Psoas muscle (tissue), 8 donors: ENCODE data around the gene THBS2. TPM values are rescaled to one million over a fixed set of nuclear protein-coding genes. Genes with fewer than 3 reads are reported as not detected.

Experiments used
- ATAC-seq, 4 donors: fragments of 200-7000 bp; cut with Tn5 transposase; one replicate each; pipeline ENCODE4 v1.9.1; 2020; ENCODE audit warnings: moderate library complexity in 3 of 4, mild to moderate bottlenecking in 2 of 4
- DNase-seq, 2 donors: peaks; one replicate each; pipeline ENCODE4 v3.0.0-alpha.2; 2020
- H3K27ac ChIP-seq: fragments of 200-600 bp; one replicate; pipeline ENCODE4 v1.8.0; 2022
- H3K27me3 ChIP-seq, 3 donors: fragments of 200-600 bp in 1 of 3; one replicate each; pipeline versions ENCODE4 v1.6.1 to v1.8.0; 2013 to 2022; ENCODE audit warnings: low read length in 2 of 3, mild to moderate bottlenecking in 2 of 3, moderate library complexity in 1 of 3; ENCODE audit not compliant: insufficient read depth in 3 of 3
- H3K36me3 ChIP-seq, 2 donors: fragments of 200-600 bp in 1 of 2; one replicate each; pipeline versions ENCODE4 v1.6.1 to v1.8.0; 2013 to 2022; ENCODE audit warnings: low read depth in 1 of 2, mild to moderate bottlenecking in 1 of 2, moderate library complexity in 1 of 2; ENCODE audit not compliant: insufficient read depth in 1 of 2
- H3K4me1 ChIP-seq: fragments of 200-600 bp; one replicate; pipeline ENCODE4 v1.8.0; 2022
- H3K4me3 ChIP-seq: fragments of 200-600 bp; one replicate; pipeline ENCODE4 v1.8.0; 2022; ENCODE audit warnings: mild to moderate bottlenecking
- H3K9me3 ChIP-seq: fragments of 200-600 bp; one replicate; pipeline ENCODE4 v1.8.0; 2022
- WGBS, 3 donors: extraction: QIAGEN DNeasy Blood & Tissue Kit; methylation state at CpG; one replicate each; pipeline versions ENCODE4 v1.1.6 to v1.1.7; 2013; 5-methylcytosine and 5-hydroxymethylcytosine counted together
- intact Hi-C, 2 donors: fragments of 100-400 bp; cut with DNase I; formaldehyde crosslinking; loops; one replicate each; pipeline versions ENCODE4 v1.11.0 to v1.14.2; 2022
- polyA plus RNA-seq, 3 donors: library from polyadenylated mRNA; stranded (reverse); fragments of 200-250 nt; gene quantifications; one replicate each; pipeline ENCODE4 v1.2.3, GENCODE V29; 2013
- total RNA-seq, 4 donors: library from RNA; stranded (reverse); fragmentation: NEBNext Ultra II Directional in 2 of 4; extraction: Animal tissue kit (Norgen Biotek cat#: 25700) in 2 of 4; gene quantifications; one replicate each; pipeline versions ENCODE4 v1.2.1 to v1.2.4, GENCODE V29; 2021 to 2023
- TF ChIP-seq, protein P1 (sequence below): fragments of 200-600 bp; IDR thresholded peaks from one replicate; pipeline ENCODE4 v1.8.0; 2022; ENCODE audit warnings: antibody characterized with exemption
- donor health status: healthy with polysubstance abuse.
- donor health status: DM: no; HTN: no; CAD: no; lungs with moderate emphysema.
- donor health status: Bipolar disorder and iron deficiency.
- donor health status: healthy.
- donor health status: DM: yes; HTN: yes; CAD: no.
- donor health status: DM: no; HTN: no; CAD: no.
- donor health status: DM: no; HTN: no; CAD: no.
- donor health status: DM: yes; HTN: yes; CAD: no.

THBS2 gene
- total and polyA plus RNA-seq, 7 donors = 0.49 to 9.4 (median 1.6) TPM

DNA sequence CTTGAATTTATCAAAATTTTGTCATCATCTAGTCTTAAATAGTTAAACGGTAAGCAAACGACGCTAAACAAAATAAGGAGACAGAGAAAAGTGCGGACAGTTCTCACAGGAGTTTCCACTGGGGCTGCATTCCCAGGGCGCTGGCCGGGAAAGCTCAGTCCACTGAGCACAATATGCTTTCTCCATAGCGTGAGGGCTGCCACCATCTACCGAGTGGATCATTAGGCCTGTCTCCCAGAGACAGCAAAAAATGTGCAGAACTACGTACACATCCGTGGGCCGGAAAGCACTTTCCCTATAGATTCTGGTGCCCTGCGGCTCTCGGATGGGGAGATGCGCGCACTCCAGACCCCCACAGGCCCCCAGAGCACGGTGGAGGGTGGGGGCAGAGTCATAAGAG lies 84.9 kb downstream of the THBS2 start:
- H3K4me1 ChIP-seq = no peaks in the 10 kb centered on the region
- ATAC-seq (no peak), DNase-seq (no peak)
- WGBS, 3 donors = 86 to 88% (median 87%) methylated on average over 16 of the region's 16 CpGs
- H3K27me3 ChIP-seq = no peaks in the 10 kb centered on the region
- TF ChIP-seq, protein P1, sequence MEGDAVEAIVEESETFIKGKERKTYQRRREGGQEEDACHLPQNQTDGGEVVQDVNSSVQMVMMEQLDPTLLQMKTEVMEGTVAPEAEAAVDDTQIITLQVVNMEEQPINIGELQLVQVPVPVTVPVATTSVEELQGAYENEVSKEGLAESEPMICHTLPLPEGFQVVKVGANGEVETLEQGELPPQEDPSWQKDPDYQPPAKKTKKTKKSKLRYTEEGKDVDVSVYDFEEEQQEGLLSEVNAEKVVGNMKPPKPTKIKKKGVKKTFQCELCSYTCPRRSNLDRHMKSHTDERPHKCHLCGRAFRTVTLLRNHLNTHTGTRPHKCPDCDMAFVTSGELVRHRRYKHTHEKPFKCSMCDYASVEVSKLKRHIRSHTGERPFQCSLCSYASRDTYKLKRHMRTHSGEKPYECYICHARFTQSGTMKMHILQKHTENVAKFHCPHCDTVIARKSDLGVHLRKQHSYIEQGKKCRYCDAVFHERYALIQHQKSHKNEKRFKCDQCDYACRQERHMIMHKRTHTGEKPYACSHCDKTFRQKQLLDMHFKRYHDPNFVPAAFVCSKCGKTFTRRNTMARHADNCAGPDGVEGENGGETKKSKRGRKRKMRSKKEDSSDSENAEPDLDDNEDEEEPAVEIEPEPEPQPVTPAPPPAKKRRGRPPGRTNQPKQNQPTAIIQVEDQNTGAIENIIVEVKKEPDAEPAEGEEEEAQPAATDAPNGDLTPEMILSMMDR = no peak
- no peaks in the 10 kb centered on the region for H3K9me3 ChIP-seq
- no peak overlapping the region for H3K4me3 ChIP-seq
- no peak overlapping the region for H3K27ac ChIP-seq
- intact Hi-C loops = no loop called here
- H3K36me3 ChIP-seq = no peaks in the 10 kb centered on the region

DNA sequence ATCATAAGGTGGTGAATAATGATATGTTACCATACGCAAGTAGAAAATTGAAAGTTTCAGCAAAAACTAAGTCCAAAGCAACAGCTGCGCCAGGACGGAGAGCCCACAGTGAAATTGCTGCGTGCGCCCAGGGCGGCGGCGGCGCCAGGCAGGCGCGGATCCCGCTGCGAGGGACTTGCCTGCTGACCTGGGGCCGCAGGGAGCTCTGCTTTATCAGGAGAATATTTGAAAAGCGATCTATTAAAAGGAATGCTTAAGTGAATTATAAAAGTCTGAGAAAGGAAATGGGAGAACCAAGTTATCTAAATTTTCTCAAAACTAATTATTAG lies 85.4 kb downstream of the THBS2 start:
- WGBS, 3 donors = 73 to 94% (median 74%) methylated on average over 15 of the region's 15 CpGs
- no peak for DNase-seq
- intact Hi-C loops = no loop called here

DNA sequence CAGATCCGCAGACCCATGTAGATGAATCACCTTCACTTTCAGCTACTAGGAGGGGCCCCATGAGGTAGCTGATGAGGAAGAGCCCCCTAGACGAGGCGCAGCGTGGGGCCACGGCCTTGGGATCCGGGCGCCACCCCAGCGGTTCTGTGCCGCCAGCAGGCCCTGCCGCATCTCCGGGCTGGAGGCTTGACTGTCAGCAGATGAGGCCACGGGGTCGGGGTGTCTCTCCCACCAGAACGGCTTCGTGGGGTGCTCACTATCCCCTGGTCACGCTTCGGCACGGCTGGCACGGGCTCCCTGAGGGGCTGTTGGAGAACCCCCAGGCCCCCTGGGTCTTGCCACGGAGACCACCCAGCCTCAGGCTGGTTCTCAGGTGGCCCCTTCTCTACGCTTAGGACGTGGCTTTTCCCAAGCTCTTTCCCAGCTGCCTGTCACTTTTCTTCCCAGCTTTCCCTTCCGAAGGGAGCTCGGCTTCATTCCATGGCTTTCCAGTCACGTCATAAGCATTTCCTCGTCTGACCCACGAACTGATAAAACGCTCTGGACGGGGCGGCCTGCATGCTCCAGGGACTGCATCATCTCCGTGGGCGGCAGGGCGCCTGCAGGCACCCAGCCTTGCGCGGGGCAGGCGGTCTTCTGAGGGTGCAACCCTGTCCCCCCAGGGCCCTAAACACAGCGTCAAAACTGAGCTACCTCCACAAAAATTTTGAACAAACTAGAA lies 85.9 kb downstream of the THBS2 start:
- no peak for ATAC-seq
- H3K4me1 ChIP-seq = no peaks in the 10 kb centered on the region
- peak in 1 of 2 donors; percentile 36 for DNase-seq
- 71 to 85% (median 83%) methylated on average over 37 of the region's 37 CpGs for WGBS, 3 donors
- intact Hi-C loops = no loop called here
- no peaks in the 10 kb centered on the region for H3K27me3 ChIP-seq
- no peak overlapping the region for H3K27ac ChIP-seq
- H3K9me3 ChIP-seq = no peaks in the 10 kb centered on the region
- H3K4me3 ChIP-seq = no peak overlapping the region
- TF ChIP-seq, protein P1 = no peak
- H3K36me3 ChIP-seq = no peaks in the 10 kb centered on the region

More for the DNA sequence above, 85.4 kb downstream of the THBS2 start:
- Histone ChIP-seq H3K27me3 (no peaks in the 10 kb centered on the region), H3K9me3 (no peaks in the 10 kb centered on the region), H3K36me3 (no peaks in the 10 kb centered on the region), H3K27ac (no peak overlapping the region), H3K4me3 (no peak overlapping the region), H3K4me1 (no peaks in the 10 kb centered on the region)
- TF ChIP-seq, protein P1 = no peak
- ATAC-seq = no peak

DNA sequence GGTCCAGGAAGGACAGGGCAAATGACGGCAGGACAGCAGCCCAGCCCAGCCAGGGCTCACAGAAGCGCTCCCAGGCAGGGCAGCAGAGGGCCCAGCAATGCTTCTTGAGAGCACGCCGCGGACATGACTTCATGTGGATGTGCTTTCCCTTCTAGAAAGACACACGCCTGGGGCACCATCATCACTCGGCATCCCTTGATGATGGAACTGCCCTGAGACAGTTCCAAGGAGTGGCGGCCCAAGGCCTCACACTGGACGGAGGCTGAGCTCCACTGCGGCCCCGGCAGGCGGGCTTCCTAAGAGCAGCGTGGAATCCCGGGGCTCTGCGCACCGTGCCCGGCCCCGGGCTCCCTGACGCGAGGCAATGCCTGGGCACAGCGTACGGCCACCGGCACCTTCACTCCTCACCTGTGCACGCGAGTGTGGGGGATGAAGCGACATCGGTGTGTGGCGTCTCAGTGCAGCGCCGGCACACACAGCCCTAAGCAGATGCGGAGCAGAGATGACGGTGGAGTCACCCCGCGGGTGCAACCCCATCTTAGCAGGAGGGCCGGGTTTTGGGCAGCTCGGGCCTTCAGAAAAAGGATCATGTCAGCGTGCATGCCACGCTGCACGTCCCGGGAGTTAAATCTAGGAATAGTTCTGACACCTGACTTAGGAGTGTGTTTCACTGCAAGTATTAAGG lies 86.6 kb downstream of the THBS2 start:
- WGBS, 3 donors = 96% methylated on average over 37 to 40 of the region's 40 CpGs

More for the DNA sequence above, 86.6 kb downstream of the THBS2 start:
- Histone ChIP-seq H3K36me3 (no peaks in the 10 kb centered on the region), H3K4me3 (no peak overlapping the region), H3K27me3 (no peaks in the 10 kb centered on the region), H3K27ac (no peak overlapping the region), H3K9me3 (no peaks in the 10 kb centered on the region), H3K4me1 (no peaks in the 10 kb centered on the region)
- ATAC-seq (no peak), DNase-seq (no peak)
- TF ChIP-seq, protein P1 = no peak
- intact Hi-C loops = no loop called here
